Colonic mucosa (tissue), 4 donors: ENCODE results near the gene IL18BP. TPM values are rescaled to one million over a fixed set of nuclear protein-coding genes. Genes with fewer than 3 reads are reported as not detected.
A peak's percentile ranks its signal among the peaks of the same experiment; 100 is the strongest.

ENCODE experiments used
- DNase-seq: peaks from one replicate; pipeline ENCODE4 v3.0.0-alpha.2; 2020
- H3K27ac ChIP-seq: fragments of 200-600 bp; one replicate; pipeline ENCODE4 v1.8.0; 2021
- H3K27me3 ChIP-seq: fragments of 200-600 bp; one replicate; pipeline ENCODE4 v1.8.0; 2021
- H3K36me3 ChIP-seq: fragments of 200-600 bp; one replicate; pipeline ENCODE4 v1.8.0; 2021
- H3K4me1 ChIP-seq: fragments of 200-600 bp; one replicate; pipeline ENCODE4 v1.8.0; 2021; ENCODE audit warnings: mild to moderate bottlenecking
- H3K4me3 ChIP-seq: fragments of 200-600 bp; one replicate; pipeline ENCODE4 v1.8.0; 2021
- H3K9ac ChIP-seq, 2 donors: one replicate each; pipeline ENCODE4 v1.7.0; 2013; ENCODE audit warnings: control low read depth in 2 of 2, low read depth in 2 of 2, low read length in 2 of 2
- H3K9me3 ChIP-seq: fragments of 200-600 bp; one replicate; pipeline ENCODE4 v1.8.0; 2021
- CTCF ChIP-seq: fragments of 200-600 bp; IDR thresholded peaks from one replicate; pipeline ENCODE4 v1.8.0; 2022; ENCODE audit warnings: antibody characterized with exemption, mild to moderate bottlenecking
- intact Hi-C: fragments of 100-400 bp; cut with DNase I; formaldehyde crosslinking; loops from one replicate; pipeline ENCODE4 v1.14.1; 2022
- total RNA-seq, 2 donors: library from RNA; stranded (reverse); fragmentation: NEBNext Ultra II Directional in 1 of 2; extraction: Animal tissue kit (Norgen Biotek cat#: 25700) in 1 of 2; gene quantifications; one replicate each; pipeline ENCODE4 v1.2.1, GENCODE V29; 2021
- donor health status: healthy.
- donor health status: DM: no; HTN: no; CAD: no.
- donor health status: DM: no; HTN: no; CAD: no.

Gene IL18BP
- total RNA-seq, 2 donors from 2014 or later = 5.6 to 9.0 TPM

- Histone ChIP-seq H3K9ac (no peak overlapping the region), H3K4me3 (no peak overlapping the region), H3K27me3 (no peaks in the 10 kb centered on the region), H3K36me3 (peaks cover 81% of the 10 kb centered on the region), H3K9me3 (no peaks in the 10 kb centered on the region), H3K4me1 (no peaks in the 10 kb centered on the region), H3K27ac (no peak overlapping the region)
- TF ChIP-seq CTCF = no peak
- intact Hi-C loops = no loop called here
- no peak for DNase-seq
Observed at GRCh38 chr11:72010529-72011233, 12.0 kb downstream of the IL18BP start.

GRCh38 chr11:72012091-72012630 lies 13.5 kb downstream of the IL18BP start:
- Histone ChIP-seq H3K9me3 (no peaks in the 10 kb centered on the region), H3K9ac (no peak overlapping the region), H3K27me3 (no peaks in the 10 kb centered on the region), H3K4me3 (no peak overlapping the region), H3K27ac (no peak overlapping the region), H3K4me1 (no peaks in the 10 kb centered on the region), H3K36me3 (peaks cover 75% of the 10 kb centered on the region)
- intact Hi-C loops = no loop called here
- TF ChIP-seq CTCF = no peak
- no peak for DNase-seq

- no peak for TF ChIP-seq CTCF
- Histone ChIP-seq H3K4me3 (no peak overlapping the region), H3K27ac (no peak overlapping the region), H3K36me3 (peaks cover 79% of the 10 kb centered on the region), H3K27me3 (no peaks in the 10 kb centered on the region), H3K4me1 (no peaks in the 10 kb centered on the region), H3K9ac (no peak overlapping the region), H3K9me3 (no peaks in the 10 kb centered on the region)
- no peak for DNase-seq
- intact Hi-C loops = no loop called here
Observed at GRCh38 chr11:72012897-72013721, 14.4 kb downstream of the IL18BP start.

- no peak overlapping the region for H3K4me3 ChIP-seq
Observed at GRCh38 chr11:72013765-72014711, 15.3 kb downstream of the IL18BP start.

More at GRCh38 chr11:72013765-72014711, 15.3 kb downstream of the IL18BP start:
- Histone ChIP-seq H3K9ac (peak overlapping the region in 1 of 2 donors; percentile 5), H3K4me1 (no peaks in the 10 kb centered on the region), H3K27me3 (no peaks in the 10 kb centered on the region), H3K36me3 (peaks cover 78% of the 10 kb centered on the region), H3K9me3 (no peaks in the 10 kb centered on the region), H3K27ac (no peak overlapping the region)
- no peak for TF ChIP-seq CTCF
- intact Hi-C loops = no loop called here
- DNase-seq = no peak
